ENCODE measurements around the gene KIF18B. TPM values are rescaled to one million over a fixed set of nuclear protein-coding genes. Genes with fewer than 3 reads are reported as not detected.

KIF18B gene
- total RNA-seq, 1 donor from 2014 or later, result not detected

DNA sequence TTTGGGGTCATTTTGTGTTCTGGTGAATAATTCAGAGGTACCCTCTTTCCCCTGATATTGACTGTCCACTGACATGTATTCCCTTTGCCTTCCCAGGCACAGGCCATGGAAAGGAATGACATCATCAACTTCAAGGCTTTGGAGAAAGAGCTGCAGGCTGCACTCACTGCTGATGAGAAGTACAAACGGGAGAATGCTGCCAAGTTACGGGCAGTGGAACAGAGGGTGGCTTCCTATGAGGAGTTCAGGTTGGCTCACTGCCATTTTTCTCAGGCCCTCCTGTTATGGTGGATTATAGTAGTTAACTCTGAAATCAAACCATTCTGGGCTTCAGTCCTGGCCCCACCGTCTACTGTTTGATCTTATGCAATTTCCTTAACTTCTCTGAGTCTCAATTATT, 46.7 kb downstream of the KIF18B start:
- H3K27me3 ChIP-seq (ENCODE audit: control insufficient read depth, insufficient read depth, low read length), result no peaks in the 10 kb centered on the region
- TF ChIP-seq, protein P1, sequence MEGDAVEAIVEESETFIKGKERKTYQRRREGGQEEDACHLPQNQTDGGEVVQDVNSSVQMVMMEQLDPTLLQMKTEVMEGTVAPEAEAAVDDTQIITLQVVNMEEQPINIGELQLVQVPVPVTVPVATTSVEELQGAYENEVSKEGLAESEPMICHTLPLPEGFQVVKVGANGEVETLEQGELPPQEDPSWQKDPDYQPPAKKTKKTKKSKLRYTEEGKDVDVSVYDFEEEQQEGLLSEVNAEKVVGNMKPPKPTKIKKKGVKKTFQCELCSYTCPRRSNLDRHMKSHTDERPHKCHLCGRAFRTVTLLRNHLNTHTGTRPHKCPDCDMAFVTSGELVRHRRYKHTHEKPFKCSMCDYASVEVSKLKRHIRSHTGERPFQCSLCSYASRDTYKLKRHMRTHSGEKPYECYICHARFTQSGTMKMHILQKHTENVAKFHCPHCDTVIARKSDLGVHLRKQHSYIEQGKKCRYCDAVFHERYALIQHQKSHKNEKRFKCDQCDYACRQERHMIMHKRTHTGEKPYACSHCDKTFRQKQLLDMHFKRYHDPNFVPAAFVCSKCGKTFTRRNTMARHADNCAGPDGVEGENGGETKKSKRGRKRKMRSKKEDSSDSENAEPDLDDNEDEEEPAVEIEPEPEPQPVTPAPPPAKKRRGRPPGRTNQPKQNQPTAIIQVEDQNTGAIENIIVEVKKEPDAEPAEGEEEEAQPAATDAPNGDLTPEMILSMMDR (IDR thresholded peaks at IDR 0.05; ENCODE audit: insufficient read depth, low read length, severe bottlenecking), result no peak
- H3K36me3 ChIP-seq (ENCODE audit: control insufficient read depth, insufficient read depth, low read length), result no peaks in the 10 kb centered on the region
- H3K4me3 ChIP-seq (ENCODE audit: low read depth, low read length), result no peak overlapping the region
- no peak for FAIRE-seq
- peak; percentile 67 for DNase-seq (ENCODE audit: low read depth)

DNA sequence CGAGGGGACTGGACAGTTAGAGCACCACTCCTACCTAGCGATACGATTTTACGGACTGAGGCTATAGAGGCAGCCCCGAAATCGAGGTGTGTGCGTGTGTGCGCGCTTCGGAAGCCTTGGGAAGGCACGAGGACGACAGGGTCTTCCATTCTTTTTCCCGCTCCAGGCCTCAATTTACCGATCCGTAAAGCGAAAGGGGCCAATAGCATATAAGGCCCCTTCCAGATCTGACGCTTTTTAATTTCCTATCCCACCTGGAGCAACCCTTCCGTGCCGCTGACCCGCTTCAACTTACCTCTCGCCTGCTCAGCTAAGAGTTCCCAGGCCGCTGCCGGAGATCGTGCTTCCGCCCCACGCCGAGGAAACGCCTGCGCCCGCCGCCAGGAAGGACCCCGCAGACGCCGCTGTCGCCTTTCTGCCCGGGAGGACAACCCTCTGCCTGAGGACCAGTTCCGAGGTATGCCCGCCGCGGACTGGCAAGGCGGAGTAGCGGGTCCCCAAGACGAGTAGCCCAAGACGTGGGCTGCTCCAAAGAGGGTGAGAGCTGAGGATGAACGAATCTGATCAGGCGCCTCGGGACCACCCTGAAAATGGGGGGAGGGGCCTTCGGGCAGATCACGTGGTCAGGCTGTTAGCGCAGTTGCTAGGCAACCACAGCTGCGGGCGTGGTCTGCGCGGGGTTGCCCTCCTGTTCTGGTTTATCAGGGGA, 48.3 kb downstream of the KIF18B start, which contains the start of gene EFTUD2:
EFTUD2 (minus strand) TSS at position 372 of the 709 bp plus-strand sequence. CDS start 4,924 bp downstream, outside the sequence.
- TF ChIP-seq, protein P1 (IDR thresholded peaks at IDR 0.05; ENCODE audit: insufficient read depth, low read length, severe bottlenecking), result no peak
- H3K27me3 ChIP-seq (ENCODE audit: control insufficient read depth, insufficient read depth, low read length), result no peaks in the 10 kb centered on the region
- H3K4me3 ChIP-seq (ENCODE audit: low read depth, low read length), result peak within 1 kb of the TSS; percentile 82
- FAIRE-seq (no peak), DNase-seq (ENCODE audit: low read depth) (peak; percentile 76)
- H3K36me3 ChIP-seq (ENCODE audit: control insufficient read depth, insufficient read depth, low read length), result no peaks in the 10 kb centered on the region

DNA sequence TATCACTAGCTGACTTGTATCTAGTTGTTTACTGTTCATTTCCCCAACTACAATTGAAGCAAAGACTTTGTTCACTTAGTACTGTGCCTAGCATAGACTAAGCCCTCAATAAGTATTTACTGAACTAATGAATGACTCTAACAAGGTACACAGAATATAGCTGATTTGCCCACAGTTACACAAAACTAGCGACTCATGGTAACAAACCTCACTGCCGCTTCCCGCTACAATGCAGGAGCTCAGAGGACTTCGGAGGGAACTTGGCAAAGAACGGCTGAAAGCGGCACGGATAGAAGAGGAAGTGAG, 48.9 kb downstream of the KIF18B start:
- FAIRE-seq, result no peak
- no peaks in the 10 kb centered on the region for H3K27me3 ChIP-seq (ENCODE audit: control insufficient read depth, insufficient read depth, low read length)
- TF ChIP-seq, protein P1 (IDR thresholded peaks at IDR 0.05; ENCODE audit: insufficient read depth, low read length, severe bottlenecking), result no peak
- peak; percentile 34 for DNase-seq (ENCODE audit: low read depth)
- peak overlapping the region; percentile 82 for H3K4me3 ChIP-seq (ENCODE audit: low read depth, low read length)
- no peaks in the 10 kb centered on the region for H3K36me3 ChIP-seq (ENCODE audit: control insufficient read depth, insufficient read depth, low read length)

DNA sequence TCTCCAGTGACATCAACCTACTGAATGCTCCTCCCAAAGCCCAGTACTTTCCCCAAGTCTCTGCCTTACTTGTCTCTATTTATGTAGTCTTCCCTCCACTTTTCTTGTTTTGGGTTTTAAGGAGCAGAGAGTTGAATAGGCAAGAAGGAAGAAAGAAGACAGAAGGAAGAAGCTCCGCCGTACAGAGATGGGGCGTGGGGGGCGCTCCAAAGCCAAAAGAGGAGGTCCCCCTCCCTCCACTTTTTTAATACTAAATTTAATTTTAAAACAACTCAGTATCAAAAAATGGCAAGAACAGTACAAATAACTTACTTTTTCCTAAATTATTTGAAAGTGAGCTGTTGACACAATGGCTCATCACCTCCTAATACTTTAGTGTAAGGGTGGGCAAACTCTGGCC, 52.9 kb downstream of the KIF18B start:
- FAIRE-seq, result no peak
- peaks cover 6% of the 10 kb centered on the region for H3K36me3 ChIP-seq (ENCODE audit: control insufficient read depth, insufficient read depth, low read length)
- TF ChIP-seq, protein P1 (IDR thresholded peaks at IDR 0.05; ENCODE audit: insufficient read depth, low read length, severe bottlenecking), result no peak
- no peak for DNase-seq (ENCODE audit: low read depth)
- H3K4me3 ChIP-seq (ENCODE audit: low read depth, low read length), result no peak overlapping the region
- no peaks in the 10 kb centered on the region for H3K27me3 ChIP-seq (ENCODE audit: control insufficient read depth, insufficient read depth, low read length)

DNA sequence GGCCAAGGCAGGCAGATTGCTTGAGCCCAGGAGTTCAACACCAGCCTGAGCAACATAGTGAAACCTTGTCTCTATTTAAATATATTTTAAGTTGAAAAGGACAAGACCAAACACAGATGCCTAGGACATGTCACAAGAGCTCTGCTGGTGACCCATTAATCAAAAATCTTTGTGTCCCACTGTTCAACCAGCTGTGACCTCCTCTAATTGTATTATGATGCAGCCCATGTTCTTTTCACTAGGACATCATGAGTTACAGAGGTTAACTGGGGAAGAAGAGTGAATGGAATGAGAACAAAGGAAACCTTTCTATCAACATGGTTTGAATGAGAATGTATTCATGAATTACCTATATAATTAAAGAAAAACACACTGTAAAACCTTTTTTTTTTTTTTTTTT, 55.3 kb downstream of the KIF18B start:
- DNase-seq (ENCODE audit: low read depth) (no peak), FAIRE-seq (no peak)
- Histone ChIP-seq H3K36me3 (ENCODE audit: control insufficient read depth, insufficient read depth, low read length) (peaks cover 6% of the 10 kb centered on the region), H3K4me3 (ENCODE audit: low read depth, low read length) (no peak overlapping the region), H3K27me3 (ENCODE audit: control insufficient read depth, insufficient read depth, low read length) (no peaks in the 10 kb centered on the region)
- TF ChIP-seq, protein P1 (IDR thresholded peaks at IDR 0.05; ENCODE audit: insufficient read depth, low read length, severe bottlenecking), result no peak

DNA sequence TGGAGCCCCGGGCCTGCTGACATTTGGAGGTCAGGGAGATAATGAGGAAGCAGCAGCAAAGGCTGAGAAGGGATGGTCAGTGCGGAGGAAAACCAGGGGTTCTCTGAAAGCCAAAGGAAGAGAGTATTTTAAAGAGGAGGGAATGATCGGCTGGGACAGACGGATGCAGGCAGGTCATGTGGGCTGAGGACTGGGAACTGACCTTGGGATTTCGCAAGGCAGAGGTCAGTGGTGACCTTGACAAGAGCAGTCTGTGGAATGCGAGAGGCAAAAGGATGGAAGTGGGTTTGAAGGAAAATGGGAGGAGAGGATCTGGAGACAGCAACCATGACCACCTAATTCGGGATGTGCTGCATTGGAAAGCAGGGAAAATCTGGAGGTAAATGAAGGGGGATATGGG, 58.6 kb downstream of the KIF18B start:
- Histone ChIP-seq H3K4me3 (ENCODE audit: low read depth, low read length) (no peak overlapping the region), H3K36me3 (ENCODE audit: control insufficient read depth, insufficient read depth, low read length) (peaks cover 18% of the 10 kb centered on the region), H3K27me3 (ENCODE audit: control insufficient read depth, insufficient read depth, low read length) (no peaks in the 10 kb centered on the region)
- no peak for DNase-seq (ENCODE audit: low read depth)
- TF ChIP-seq, protein P1 (IDR thresholded peaks at IDR 0.05; ENCODE audit: insufficient read depth, low read length, severe bottlenecking), result no peak
- no peak for FAIRE-seq

Measured in bronchial epithelial cell (primary cell).